ENCODE measurements around the gene TRIM51. TPM values are rescaled to one million over a fixed set of nuclear protein-coding genes. Genes with fewer than 3 reads are reported as not detected.
"Not testable (repeated sequence)": the region's sequence is repeated elsewhere in the genome, so short reads cannot be mapped to it uniquely, and the experiment has no call there.

TRIM51 gene
- total RNA-seq: not detected
- long read RNA-seq: 0 reads

DNA sequence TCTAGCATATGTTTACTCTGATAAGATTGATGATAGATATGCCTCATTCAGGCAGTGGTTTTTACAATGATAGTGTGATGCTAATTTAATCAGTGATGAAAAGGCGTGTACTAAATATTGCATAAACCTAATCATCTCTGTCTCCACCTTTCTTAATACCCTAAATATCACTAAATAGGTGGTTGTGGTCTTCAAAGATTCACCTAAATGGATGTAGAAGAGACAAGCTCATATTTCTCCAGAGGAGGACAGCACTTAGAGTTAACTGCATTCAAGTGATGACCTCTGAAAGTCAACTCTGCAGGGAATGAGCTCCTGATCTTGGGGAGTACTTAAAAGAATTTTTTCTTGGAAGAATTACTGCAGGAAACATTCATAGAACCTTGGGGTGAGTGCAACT, at the start of gene TRIM51:
Gene TRIM51, plus strand, starts transcription at position 301 of the 400 bp plus-strand sequence. CDS start 2,132 bp downstream, outside the sequence.
- DNase-seq (ENCODE audit: low spot score); intact Hi-C loops (cut with DNase I): not testable (repeated sequence)

DNA sequence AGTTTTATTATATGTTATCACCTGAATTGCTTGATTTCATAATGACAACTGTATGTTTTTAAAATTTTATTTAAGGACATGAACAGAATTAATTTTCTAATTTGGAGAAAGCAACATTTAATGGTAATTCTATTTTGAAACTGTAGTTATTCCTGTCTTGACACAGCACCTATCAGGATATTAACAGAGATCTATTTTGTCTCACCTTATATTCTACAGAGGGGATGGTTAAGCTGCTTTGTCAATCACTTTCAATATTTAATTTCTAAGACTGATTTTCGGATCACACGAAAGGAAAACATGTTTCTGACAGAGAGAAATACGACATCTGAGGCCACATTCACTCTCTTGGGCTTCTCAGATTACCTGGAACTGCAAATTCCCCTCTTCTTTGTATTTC, 44.6 kb upstream of the TRIM51 start, which contains the start of gene OR5D16:
Gene OR5D16, plus strand, starts transcription at position 301 of the 400 bp plus-strand sequence. Its CDS starts 0 bp downstream, at position 301.
- intact Hi-C loops (cut with DNase I): no loop called here
- no peak for DNase-seq (ENCODE audit: low spot score)

- DNase-seq (ENCODE audit: low spot score): no peak
- intact Hi-C loops (cut with DNase I): no loop called here
Measured at GRCh38 chr11:55847453-55847852, 35.6 kb upstream of the TRIM51 start.

DNA sequence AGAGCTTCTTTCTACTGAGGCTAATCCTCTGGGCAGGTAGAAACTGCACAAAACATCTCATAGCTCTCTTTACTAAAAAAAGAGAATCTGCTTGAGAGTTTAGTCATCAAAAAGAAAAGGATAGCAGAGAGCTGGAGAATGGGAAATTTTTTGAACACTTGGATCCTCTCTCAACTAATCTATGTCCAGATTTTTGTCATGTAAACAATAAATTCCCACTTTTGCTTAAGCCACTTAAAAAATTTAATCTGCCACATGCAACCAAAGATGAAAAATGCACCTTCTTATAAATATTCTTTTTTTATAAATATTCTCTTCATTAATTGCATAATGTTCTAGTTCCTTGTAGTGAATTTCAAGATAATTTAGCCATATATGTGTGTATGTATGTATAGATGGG, 34.1 kb upstream of the TRIM51 start:
- no peak for DNase-seq (ENCODE audit: low spot score)
- intact Hi-C loops (cut with DNase I): no loop called here

DNA sequence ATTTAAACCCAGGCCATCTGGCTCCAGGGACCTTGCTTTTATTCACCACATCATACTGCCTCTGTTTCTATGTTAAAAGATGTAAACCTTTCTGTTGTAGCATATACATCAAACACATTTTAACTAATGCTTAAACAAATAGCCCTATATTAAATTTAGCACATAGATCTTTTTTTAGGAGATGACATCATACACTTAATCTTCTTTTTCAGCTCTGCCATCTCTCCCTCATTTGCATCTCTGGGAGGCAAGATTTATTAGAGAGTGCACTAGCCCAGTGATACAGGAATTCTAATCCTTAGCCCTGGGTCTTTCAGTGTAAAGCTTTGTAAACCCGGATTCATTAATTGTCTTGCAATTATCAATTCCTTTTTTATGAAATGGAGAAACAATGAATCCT, 31.0 kb upstream of the TRIM51 start:
- DNase-seq (ENCODE audit: low spot score): no peak
- intact Hi-C loops (cut with DNase I): no loop called here

DNA sequence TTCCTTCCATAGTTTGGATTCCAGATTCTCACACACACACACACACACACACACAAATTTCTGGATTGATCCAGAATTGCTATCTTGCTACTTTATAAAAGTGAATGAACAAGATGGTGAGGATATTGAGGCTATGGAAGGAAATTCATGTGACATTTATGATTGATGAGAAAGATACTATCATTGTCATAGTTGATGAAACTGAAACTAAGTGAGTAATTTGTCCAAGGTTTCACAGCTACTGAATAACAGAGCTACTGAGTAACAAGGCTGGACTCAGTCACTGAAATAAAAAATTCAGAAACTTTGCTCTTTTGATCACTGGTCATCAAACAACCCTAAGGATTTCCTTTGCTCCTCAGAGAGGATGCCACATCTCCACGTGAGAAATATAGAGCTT, 28.4 kb upstream of the TRIM51 start:
- DNase-seq (ENCODE audit: low spot score): no peak
- intact Hi-C loops (cut with DNase I): no loop called here

DNA sequence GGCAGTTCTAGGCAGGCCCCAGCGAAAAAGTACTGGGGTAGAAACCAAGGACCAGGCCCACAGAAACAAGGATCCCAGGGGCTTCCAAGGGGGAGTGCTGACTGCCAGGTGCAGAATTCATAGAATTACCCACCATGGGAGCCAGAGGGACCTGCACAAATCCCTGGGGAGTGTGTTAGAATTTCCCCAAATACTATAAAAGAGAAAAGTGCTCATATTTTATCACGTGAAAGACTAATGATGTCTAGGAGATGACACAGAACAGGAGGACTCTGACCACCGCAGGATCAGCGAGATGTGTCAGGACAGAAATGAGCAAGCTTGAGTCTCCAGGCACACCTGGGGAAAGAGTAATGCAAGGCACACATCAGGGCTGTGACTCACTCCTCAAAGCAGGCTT, 15.7 kb upstream of the TRIM51 start:
- DNase-seq (ENCODE audit: low spot score); intact Hi-C loops (cut with DNase I): not testable (repeated sequence)

DNA sequence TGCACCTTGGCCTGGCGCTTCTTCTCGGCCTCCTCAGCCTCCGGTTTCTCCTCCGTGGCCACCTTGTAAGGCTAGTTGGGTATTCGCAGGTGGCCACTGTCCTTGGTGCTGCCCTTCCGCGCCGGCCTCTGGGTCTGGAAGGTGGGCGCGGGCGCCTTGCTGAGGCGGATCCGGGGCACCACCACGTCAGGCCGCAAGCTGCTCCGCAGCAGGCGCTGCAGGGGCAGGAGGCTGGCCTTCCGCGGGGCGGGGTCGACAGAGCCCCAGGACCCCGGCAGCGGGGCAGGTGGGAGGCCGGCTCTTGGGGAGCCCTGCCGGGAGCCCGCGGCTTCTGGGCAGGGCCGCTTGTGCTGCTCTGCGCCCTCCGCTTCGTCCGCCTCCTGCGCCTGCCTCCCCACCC, 10.4 kb upstream of the TRIM51 start:
- DNase-seq (ENCODE audit: low spot score); intact Hi-C loops (cut with DNase I): not testable (repeated sequence)

DNA sequence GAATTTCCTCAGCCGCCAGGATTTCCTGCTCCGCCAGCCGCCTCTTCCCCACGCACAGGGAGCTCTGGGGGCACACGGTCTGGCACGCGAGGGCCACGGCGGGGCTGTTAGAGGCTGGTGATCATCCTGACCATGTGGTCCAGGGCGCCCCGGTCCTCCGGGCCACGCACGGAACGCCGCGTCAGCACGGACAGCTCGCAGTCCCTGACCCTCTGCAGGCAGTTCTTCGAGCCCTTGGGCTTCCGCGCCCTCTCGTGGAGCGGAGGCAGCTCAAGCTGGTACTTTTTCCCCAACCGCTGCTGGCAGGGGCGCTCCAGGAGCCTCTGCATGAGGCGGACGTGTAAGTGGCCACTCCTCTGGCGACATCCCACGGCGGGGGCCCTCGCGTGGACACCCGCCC, 10.0 kb upstream of the TRIM51 start:
- DNase-seq (ENCODE audit: low spot score); intact Hi-C loops (cut with DNase I): not testable (repeated sequence)

DNA sequence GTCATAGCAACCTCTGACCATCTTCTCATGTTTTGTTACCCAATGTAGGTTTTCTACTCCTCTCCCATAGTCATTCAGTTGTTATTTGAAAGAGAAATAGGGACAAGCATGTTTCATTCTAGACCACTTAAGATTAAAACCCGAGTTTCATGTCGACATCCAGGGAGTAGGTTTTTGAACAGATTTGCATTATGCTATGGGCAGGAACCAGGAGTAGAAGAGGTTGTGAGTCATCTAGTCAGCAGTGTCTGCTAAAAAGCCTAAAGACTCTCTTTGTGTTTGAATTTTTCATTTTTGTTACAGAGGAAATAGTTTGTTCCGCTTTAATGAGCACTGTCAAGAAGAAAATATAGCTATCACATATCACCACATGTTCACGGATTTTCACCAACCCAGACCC, 1.9 kb downstream of the TRIM51 start:
- DNase-seq (ENCODE audit: low spot score); intact Hi-C loops (cut with DNase I): not testable (repeated sequence)

GRCh38 chr11:55885481-55885880, 2.4 kb downstream of the TRIM51 start:
- intact Hi-C loops (cut with DNase I); DNase-seq (ENCODE audit: low spot score): not testable (repeated sequence)

DNA sequence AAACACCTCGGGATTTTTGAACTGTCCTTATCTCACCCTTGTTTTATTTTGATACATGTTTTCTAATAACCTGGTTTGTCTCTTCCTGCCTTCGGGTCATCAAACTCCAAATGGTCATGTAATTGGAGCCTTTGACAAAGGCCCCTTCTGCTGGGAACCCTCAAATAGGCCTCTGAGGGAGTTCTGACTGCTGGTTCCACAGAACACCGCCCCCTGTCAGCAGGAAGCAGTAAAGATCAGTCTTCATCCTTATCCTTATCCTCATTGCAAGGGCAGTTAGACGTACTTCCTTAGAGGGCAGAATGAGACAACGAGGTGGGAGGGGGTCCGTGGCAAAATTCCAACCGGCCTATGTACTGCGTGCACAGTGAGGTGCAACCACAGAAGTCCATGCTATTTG, 12.1 kb downstream of the TRIM51 start:
- intact Hi-C loops (cut with DNase I): no loop called here
- no peak for DNase-seq (ENCODE audit: low spot score)

- intact Hi-C loops (cut with DNase I): no loop called here
- no peak for DNase-seq (ENCODE audit: low spot score)
Measured at GRCh38 chr11:55902308-55902707, 19.2 kb downstream of the TRIM51 start.

- intact Hi-C loops (cut with DNase I): no loop called here
Measured at GRCh38 chr11:55914482-55914881, 31.4 kb downstream of the TRIM51 start, which contains the start of gene OR5W2. Gene OR5W2 (minus strand): TSS chr11:55914582. CDS start chr11:55914582, 0 bp downstream.

DNA sequence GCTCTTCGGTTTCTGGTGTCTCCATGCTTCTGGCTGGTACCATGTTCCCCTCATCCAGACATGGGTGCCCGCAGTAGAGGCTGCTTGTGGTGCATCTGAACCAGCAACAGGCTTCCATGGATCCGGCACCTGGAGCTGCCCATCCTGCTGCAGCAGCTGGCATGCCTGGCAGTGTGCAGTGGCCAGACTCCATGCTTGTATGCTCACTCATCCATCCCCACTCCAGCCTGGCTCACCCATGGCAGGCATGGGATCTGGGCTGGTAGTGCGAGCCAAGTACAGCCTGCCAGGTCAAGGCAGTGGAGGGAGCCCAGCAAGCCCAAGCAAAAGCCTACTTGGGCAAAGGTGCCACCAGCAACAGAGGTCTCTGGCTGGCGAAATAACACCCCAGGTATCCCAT, 37.4 kb downstream of the TRIM51 start:
- no peak for DNase-seq (ENCODE audit: low spot score)
- intact Hi-C loops (cut with DNase I): no loop called here

More at GRCh38 chr11:55914482-55914881, 31.4 kb downstream of the TRIM51 start, which contains the start of gene OR5W2:
- no peak for DNase-seq (ENCODE audit: low spot score)

DNA sequence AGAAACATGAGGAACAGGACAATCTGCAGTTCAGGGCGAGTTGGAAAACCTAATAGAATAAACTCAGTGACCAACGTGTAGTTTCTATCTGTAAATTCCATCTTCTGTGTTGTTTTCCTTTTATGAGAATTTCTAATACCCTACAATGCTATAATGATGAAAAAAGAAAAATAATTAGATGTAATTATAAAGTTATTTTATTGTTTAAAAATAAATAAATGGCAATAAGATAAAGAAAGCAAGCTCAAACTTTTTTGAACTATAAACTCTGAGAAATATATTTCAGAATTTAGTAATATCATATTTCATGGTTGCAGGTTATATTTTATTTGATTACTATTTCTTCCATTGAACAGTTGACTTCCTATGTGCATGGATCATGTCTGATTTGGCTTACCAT, 53.2 kb downstream of the TRIM51 start, which contains the start of gene OR5I1:
Gene OR5I1, minus strand, starts transcription at position 101 of the 400 bp plus-strand sequence. Its CDS starts 0 bp downstream, at position 101.
- intact Hi-C loops (cut with DNase I): no loop called here
- no peak for DNase-seq (ENCODE audit: low spot score)

Other genes starting within 250 kb of the TRIM51 start
- gene OR4P4, start 248.2 kb upstream of the TRIM51 start, total RNA-seq: not detected
- not detected for gene OR4S2, start 235.0 kb upstream of the TRIM51 start, total RNA-seq
- gene OR4C6, start 221.1 kb upstream of the TRIM51 start, total RNA-seq: not detected
- not detected for gene OR5D13, start 109.9 kb upstream of the TRIM51 start, total RNA-seq
- gene OR5D14, start 87.7 kb upstream of the TRIM51 start, total RNA-seq: not detected
- not detected for gene OR5L1, start 71.9 kb upstream of the TRIM51 start, total RNA-seq
- gene OR5D18, start 63.7 kb upstream of the TRIM51 start, total RNA-seq: not detected
- gene OR5L2, start 56.1 kb upstream of the TRIM51 start, total RNA-seq: not detected
- not detected for gene OR5D16, start 44.5 kb upstream of the TRIM51 start, total RNA-seq
- gene OR5W2, start 31.3 kb downstream of the TRIM51 start, total RNA-seq: not detected
- not detected for gene OR5I1, start 53.1 kb downstream of the TRIM51 start, total RNA-seq
- gene OR10AG1, start 86.6 kb downstream of the TRIM51 start, total RNA-seq: not detected
- gene OR5F1, start 111.3 kb downstream of the TRIM51 start, total RNA-seq: not detected
- gene OR5AS1, start 144.4 kb downstream of the TRIM51 start, total RNA-seq: not detected
- gene OR8I2, start 210.0 kb downstream of the TRIM51 start, total RNA-seq: not detected
- not detected for gene OR8H2, start 220.4 kb downstream of the TRIM51 start, total RNA-seq
- gene OR8H3, start 239.1 kb downstream of the TRIM51 start, total RNA-seq: not detected